Activated T-helper 17 cell treated with anti-CD3 and anti-CD28 coated beads, Interleukin-2, amount 50 U/mL, for 72 hours (primary cell): ENCODE data around the gene MPP3. TPM values are rescaled to one million over a fixed set of nuclear protein-coding genes. Genes with fewer than 3 reads are reported as not detected.
"Not testable (repeated sequence)": the region's sequence is repeated elsewhere in the genome, so short reads cannot be mapped to it uniquely, and the experiment has no call there.

ENCODE experiments used
- ATAC-seq: fragments of 150-1000 bp; cut with Tn5 transposase; replicated peaks from 2 replicates; pipeline ENCODE4 v1.10.0; 2021; ENCODE audit warnings: mild to moderate bottlenecking, moderate library complexity
- H3K27ac Mint-ChIP-seq: one replicate; pipeline ENCODE4 v1.8.0; 2022; ENCODE audit warnings: mixed read lengths
- H3K27me3 Mint-ChIP-seq: one replicate; pipeline ENCODE4 v1.8.0; 2022; ENCODE audit warnings: mixed read lengths
- H3K36me3 Mint-ChIP-seq: one replicate; pipeline ENCODE4 v1.8.0; 2022; ENCODE audit warnings: low read depth, mild to moderate bottlenecking, mixed read lengths
- H3K4me1 Mint-ChIP-seq: one replicate; pipeline ENCODE4 v1.8.0; 2022; ENCODE audit warnings: mixed read lengths
- H3K4me3 Mint-ChIP-seq: one replicate; pipeline ENCODE4 v1.8.0; 2022; ENCODE audit warnings: mild to moderate bottlenecking, mixed read lengths
- H3K9me3 Mint-ChIP-seq: one replicate; pipeline ENCODE4 v1.8.0; 2022; ENCODE audit warnings: mixed read lengths
- total RNA-seq, 2 donors: library from RNA; stranded (reverse); gene quantifications; one replicate each; pipeline ENCODE4 v1.2.3, GENCODE V29; 2022

Gene MPP3
- total RNA-seq, 2 donors from 2014 or later = 0.43 to 0.58 TPM

DNA sequence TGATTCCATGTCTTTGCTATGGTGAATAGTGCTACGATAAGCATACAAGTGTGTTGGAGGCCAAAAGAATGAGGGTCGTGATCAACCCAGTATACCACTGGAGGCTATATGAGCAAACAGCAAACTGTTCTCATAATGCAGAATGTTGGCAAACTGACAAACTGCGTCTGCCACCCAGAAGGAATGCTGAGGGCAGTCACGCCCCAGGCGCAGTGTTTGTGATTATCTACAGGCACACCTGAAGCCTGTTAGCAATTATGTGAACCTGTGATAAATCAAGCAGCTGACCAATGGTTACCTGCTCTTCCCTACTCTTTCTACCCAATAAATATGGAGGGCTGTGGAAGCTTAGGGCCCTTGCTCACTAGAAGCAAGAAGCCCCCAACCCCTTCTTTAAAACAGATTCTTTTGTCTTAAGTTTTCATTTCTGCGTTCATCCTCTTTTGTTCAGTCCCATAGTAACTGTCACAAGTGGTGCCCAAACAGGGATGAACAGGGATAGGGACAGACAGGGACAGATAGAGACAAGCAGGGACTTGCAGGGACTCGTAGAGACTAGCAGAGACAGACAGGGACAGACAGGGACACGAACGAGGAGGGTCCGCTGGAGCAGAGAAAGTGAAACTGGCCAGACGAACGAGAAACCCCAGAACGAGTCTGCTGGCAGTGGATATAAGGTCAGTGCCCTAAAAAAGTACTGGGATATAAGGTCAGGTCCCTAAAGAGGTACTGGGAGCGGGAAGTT is 39.2 kb upstream of the MPP3 start:
- Mint-ChIP-seq H3K9me3 (no peaks in the 10 kb centered on the region), H3K4me3 (no peak overlapping the region), H3K27ac (no peak overlapping the region), H3K27me3 (peaks cover 22% of the 10 kb centered on the region), H3K36me3 (no peaks in the 10 kb centered on the region), H3K4me1 (no peaks in the 10 kb centered on the region)
- ATAC-seq = no peak

DNA sequence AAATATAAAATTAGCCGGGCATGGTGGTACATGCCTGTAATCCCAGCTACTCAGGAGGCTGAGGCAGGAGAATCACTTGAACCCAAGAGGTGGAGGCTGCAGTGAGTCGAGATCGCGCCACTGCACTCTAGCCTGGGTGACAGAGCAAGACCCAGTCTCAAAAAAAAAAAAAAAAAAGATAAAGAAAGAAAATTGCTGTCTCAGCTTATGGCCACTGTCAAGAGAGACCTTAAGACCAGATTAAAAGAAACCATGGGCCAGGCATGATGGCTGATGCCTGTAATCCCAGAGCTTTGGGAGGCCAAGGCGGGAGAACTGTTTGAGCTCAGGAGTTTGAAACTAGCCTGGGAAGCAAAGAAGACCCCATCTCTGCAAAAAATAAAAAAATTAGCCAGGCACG is 36.1 kb upstream of the MPP3 start:
- not testable (repeated sequence) for H3K27ac Mint-ChIP-seq, H3K9me3 Mint-ChIP-seq, ATAC-seq, H3K36me3 Mint-ChIP-seq, H3K4me1 Mint-ChIP-seq, H3K4me3 Mint-ChIP-seq
- H3K27me3 Mint-ChIP-seq = peaks cover 26% of the 10 kb centered on the region

DNA sequence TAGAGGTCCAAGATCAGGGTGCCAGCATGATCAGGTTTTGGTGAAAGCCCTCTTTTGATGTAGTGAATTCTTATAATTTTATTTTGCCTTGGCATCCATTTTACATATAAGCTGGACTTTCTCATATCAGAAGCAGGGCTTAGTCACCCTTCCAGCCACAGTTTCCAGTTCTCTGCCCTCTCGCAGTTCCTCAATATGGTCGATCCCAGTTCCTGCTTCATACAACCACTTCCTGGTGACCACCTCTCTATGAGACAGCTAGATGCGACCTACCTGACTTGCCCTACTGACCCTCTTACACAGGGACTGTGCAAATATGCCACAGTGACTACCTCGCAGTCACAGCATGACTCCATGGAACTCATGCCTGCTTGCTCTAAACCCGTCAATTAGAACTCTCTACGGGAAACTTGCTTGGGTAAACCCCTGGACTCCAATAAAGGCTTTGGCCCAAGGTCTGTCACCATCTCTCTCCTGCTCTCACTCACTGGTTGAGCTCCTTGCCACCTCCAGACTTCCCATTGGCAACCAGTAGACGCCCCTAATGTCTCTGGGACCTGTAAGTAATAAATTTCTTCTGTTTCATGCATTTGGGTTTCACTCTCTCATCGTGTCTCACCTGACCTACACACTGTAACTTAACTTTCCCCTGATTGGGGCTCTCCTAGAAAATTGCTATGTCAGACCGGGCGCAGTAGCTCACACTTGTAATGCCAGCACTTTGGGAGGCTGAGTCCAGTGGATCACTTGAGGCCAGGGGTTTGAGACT is 35.5 kb upstream of the MPP3 start:
- ATAC-seq = no peak
- Mint-ChIP-seq H3K4me1 (no peaks in the 10 kb centered on the region), H3K4me3 (no peak overlapping the region), H3K36me3 (no peaks in the 10 kb centered on the region), H3K9me3 (no peaks in the 10 kb centered on the region), H3K27me3 (peaks cover 23% of the 10 kb centered on the region), H3K27ac (no peak overlapping the region)

DNA sequence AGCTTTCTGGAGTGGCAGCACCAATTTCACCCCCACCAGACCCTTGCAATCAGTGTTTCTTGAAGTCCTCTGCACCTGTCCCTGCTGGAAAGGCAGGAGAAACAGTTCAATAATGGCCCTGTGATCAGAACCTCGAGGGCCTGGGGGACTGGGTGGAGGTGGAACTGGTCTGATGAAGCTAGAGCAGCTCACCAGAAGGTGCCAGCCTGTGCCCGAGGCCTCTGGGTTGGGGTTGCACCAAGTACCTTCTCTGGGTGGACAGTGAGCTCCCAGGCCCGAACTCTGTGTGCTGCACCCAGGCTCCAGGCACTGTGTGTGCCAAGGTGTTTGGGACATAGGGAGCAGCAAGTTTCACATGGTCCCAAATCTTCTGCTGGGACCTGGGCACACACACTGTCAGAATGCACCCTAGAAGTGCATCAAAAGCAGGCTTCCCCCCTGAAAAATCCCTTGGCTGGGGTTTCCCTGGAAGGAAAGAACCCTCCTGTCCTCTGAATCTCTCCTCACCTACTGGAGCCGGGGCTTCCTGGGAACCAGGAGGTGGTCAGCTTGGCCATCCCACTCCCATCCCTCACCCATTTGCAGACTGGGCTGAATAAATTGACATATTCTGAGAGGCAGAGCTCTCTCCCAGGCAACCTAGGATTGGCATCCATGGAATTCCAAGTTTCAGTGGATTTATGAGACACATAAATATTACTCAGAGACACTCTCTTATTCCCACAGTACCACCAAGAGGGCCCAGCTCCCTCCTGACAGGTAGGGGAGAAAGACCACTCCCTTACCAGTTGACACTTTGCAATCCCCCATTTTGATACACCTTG is 31.4 kb upstream of the MPP3 start:
- Mint-ChIP-seq H3K4me3 (no peak overlapping the region), H3K27me3 (peaks cover 23% of the 10 kb centered on the region), H3K4me1 (no peaks in the 10 kb centered on the region), H3K27ac (no peak overlapping the region), H3K36me3 (no peaks in the 10 kb centered on the region), H3K9me3 (no peaks in the 10 kb centered on the region)
- no peak for ATAC-seq

DNA sequence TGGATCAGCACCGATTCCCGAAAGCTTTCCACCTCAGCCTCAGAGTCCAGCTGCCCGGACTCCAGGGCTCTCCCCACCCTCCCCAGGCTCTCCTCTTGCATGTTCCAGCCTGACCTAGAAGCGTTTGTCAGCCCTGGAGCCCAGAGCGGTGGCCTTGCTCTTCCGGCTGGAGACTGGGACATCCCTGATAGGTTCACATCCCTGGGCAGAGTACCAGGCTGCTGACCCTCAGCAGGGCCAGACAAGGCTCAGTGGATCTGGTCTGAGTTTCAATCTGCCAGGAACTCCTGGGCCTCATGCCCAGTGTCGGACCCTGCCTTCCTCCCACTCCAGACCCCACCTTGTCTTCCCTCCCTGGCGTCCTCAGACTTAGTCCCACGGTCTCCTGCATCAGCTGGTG is 29.0 kb upstream of the MPP3 start:
- ATAC-seq = no peak
- no peaks in the 10 kb centered on the region for H3K9me3 Mint-ChIP-seq
- H3K27me3 Mint-ChIP-seq = peaks cover 11% of the 10 kb centered on the region
- no peaks in the 10 kb centered on the region for H3K4me1 Mint-ChIP-seq
- H3K4me3 Mint-ChIP-seq = no peak overlapping the region
- no peak overlapping the region for H3K27ac Mint-ChIP-seq
- H3K36me3 Mint-ChIP-seq = no peaks in the 10 kb centered on the region

DNA sequence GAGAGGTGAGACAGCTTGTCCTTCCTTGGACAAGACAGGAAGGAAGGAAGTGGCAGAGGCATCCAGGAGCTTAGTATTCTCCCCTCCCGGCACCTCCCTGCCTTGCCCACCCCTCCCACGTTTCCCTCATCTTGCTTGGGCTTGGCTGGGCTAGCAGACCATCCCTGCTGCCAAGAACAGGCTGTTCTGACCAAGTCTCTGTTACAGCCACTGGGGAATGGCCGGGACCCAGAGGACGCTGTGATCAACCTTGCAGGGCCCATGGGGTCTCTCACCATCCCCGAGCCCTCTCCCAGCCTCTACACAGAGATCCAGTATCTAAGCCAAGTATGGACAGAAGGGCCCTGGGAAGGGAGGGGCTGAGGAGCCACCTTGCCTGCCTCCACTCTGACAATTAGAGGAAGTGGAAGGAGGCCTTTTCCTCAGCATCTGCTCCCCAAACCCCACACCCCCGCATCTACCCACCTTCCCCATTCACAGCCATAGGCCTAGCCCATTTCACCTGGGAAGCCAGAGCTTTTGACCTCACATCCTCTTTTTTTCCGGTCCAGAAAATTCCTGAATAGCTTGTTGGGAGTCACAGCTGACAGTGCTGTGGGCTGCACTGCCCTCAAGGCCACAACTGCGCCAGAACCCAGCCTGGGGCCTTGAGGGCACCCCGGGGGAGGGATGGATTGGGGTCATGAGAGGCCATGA is 28.1 kb upstream of the MPP3 start:
- no peaks in the 10 kb centered on the region for H3K9me3 Mint-ChIP-seq
- H3K36me3 Mint-ChIP-seq = no peaks in the 10 kb centered on the region
- H3K27ac Mint-ChIP-seq = no peak overlapping the region
- peaks cover 8% of the 10 kb centered on the region for H3K27me3 Mint-ChIP-seq
- no peaks in the 10 kb centered on the region for H3K4me1 Mint-ChIP-seq
- no peak overlapping the region for H3K4me3 Mint-ChIP-seq
- ATAC-seq = no peak

DNA sequence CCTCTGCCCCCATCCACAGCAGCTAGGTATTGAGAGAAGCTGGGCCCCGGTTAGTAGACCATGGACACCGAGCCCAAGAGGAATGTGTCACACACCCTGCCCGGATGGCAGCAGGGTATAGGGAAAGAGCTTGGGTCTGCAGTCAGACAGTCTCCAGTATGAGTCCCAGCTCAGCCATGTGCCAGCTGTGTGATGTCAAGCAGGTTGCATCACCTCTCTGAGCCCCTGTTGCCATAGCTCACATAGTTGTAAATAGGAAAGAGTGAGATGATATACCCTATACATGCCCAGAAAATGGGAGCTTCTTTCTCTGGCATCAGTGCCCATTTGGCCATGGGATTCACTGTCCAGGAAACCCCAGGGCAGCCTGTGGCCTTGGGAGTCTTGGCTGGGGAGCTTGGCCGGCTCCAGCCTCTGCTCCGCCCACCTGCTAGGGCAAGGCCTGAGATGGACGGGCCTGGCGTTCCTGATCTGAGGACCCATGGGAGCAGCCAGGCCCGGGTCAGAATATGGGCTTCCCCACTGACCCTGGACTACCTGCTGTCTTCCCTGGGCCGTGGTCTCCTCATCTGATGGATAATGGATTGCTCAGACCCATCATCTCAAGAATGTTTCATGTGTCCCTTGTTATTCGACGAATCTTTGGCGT is 27.3 kb upstream of the MPP3 start:
- no peaks in the 10 kb centered on the region for H3K36me3 Mint-ChIP-seq
- no peak overlapping the region for H3K27ac Mint-ChIP-seq
- no peaks in the 10 kb centered on the region for H3K9me3 Mint-ChIP-seq
- peaks cover 8% of the 10 kb centered on the region for H3K27me3 Mint-ChIP-seq
- H3K4me3 Mint-ChIP-seq = no peak overlapping the region
- H3K4me1 Mint-ChIP-seq = no peaks in the 10 kb centered on the region
- no peak for ATAC-seq

DNA sequence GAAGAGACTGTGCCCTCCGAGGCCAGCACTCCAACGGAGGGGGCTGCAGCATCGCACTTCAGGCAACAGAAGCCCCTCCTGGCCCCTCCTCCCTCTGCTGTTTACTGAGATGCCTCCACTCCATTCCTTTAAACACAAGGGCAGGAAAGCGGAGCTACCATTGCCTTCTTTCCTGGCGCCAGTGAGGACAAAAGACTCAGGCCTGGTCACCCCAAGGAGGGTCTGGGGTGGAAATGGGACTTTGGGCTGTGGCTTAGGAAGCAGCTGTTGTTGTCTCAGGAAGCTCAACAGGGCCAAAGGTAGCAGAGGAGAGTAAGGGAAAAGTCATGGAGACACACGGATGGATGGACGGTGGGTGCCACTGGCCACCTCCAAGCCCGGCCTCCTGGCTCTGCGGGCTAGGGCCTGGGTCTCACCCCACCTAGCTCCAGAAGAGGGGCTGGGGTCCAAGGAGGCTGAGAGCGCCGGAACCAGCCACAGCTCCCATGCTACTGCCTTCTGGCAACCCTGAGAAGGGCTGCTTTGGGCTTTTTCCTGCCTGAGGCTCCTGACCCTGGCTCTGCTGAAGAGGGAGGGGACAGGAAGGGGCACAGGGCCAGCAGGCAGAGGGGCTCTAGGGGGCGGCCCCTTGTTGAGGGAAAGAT is 25.1 kb upstream of the MPP3 start:
- peaks cover 12% of the 10 kb centered on the region for H3K27me3 Mint-ChIP-seq
- H3K36me3 Mint-ChIP-seq = no peaks in the 10 kb centered on the region
- no peak for ATAC-seq
- H3K4me3 Mint-ChIP-seq = no peak overlapping the region
- H3K27ac Mint-ChIP-seq = no peak overlapping the region
- H3K9me3 Mint-ChIP-seq = no peaks in the 10 kb centered on the region
- H3K4me1 Mint-ChIP-seq = no peaks in the 10 kb centered on the region

DNA sequence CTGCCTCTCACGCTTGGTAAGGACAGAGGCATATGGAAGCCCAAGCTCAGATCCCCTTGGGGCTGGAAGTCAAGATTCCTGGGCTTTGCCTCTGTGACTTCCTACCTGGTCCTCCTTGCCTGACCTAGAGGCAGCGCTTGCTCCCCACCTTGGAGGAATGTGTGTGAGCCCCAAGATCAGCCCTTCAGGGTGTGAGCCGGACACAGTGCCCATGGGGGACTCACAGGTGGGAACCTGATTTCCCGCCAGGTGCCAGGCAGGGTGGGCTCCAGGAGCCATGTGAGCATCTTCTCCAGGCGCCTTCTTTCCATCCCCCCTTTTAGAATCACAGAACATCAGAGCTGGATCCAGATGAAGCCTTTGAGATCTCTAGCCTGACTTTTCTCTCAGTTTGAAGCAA is 24.2 kb upstream of the MPP3 start:
- Mint-ChIP-seq H3K9me3 (no peaks in the 10 kb centered on the region), H3K36me3 (no peaks in the 10 kb centered on the region), H3K4me3 (no peak overlapping the region), H3K27me3 (peaks cover 16% of the 10 kb centered on the region), H3K4me1 (no peaks in the 10 kb centered on the region), H3K27ac (no peak overlapping the region)
- ATAC-seq = no peak

DNA sequence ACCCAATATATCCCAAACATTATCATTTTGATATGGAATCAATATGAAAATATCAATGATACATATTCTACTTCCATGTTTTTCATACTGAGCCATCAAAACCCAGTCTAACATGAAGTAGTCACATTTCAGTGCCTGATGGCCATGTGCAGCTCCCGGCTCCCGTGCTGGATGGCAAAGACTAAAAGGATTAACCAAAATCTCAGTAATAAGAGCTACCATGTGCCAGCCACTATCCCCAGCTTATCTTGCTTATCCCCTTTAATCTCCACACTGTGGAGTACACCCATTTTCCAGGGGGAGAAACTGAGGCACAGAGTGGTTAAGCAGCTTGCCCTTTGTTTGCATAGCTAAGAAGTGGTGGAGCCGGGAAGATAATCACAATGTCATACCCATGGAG is 23.2 kb upstream of the MPP3 start:
- peaks cover 20% of the 10 kb centered on the region for H3K27me3 Mint-ChIP-seq
- no peak for ATAC-seq
- H3K4me1 Mint-ChIP-seq = no peaks in the 10 kb centered on the region
- H3K9me3 Mint-ChIP-seq = no peaks in the 10 kb centered on the region
- no peak overlapping the region for H3K4me3 Mint-ChIP-seq
- H3K27ac Mint-ChIP-seq = no peak overlapping the region
- H3K36me3 Mint-ChIP-seq = no peaks in the 10 kb centered on the region

DNA sequence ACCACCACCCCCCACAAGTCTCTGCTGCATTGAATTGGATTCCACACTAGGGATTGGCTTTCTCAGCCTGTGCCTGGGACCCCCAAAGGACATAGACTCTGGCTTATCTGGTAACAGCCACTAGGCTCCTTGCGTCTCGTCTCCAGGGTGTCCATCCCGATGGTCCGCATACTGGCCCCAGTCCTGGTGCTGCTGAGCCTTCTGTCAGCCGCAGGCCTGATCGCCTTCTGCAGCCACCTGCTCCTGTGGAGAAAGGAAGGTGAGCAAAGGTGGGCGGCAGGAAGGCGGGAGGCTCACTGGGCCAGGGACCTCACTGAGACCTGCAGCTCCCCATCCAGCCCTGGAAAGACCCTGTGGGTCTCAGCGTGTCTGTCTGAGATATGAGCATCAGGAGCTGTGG is 22.1 kb upstream of the MPP3 start:
- no peaks in the 10 kb centered on the region for H3K36me3 Mint-ChIP-seq
- peaks cover 17% of the 10 kb centered on the region for H3K27me3 Mint-ChIP-seq
- no peak overlapping the region for H3K4me3 Mint-ChIP-seq
- H3K4me1 Mint-ChIP-seq = no peaks in the 10 kb centered on the region
- ATAC-seq = no peak
- no peaks in the 10 kb centered on the region for H3K9me3 Mint-ChIP-seq
- no peak overlapping the region for H3K27ac Mint-ChIP-seq

DNA sequence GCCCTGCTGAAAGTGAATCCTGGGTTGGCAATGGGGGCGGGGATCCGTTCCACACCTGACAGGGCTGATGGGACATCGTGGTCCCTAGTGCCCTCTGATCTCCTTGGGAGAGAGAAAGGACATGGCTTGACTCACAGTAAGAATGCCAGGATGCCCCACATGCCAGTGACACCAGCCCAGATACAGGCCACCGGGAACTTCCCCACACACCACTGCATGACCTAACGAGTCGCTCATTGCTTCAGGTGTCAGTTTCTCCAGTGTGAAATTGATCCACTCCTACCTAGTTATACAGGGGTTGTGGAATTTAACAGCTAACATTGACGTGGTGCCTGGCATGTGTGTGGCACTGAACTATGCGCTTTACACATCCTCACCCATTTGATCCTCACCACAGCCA is 21.6 kb upstream of the MPP3 start:
- H3K36me3 Mint-ChIP-seq = no peaks in the 10 kb centered on the region
- no peaks in the 10 kb centered on the region for H3K4me1 Mint-ChIP-seq
- no peak for ATAC-seq
- H3K27ac Mint-ChIP-seq = no peak overlapping the region
- H3K9me3 Mint-ChIP-seq = no peaks in the 10 kb centered on the region
- no peak overlapping the region for H3K4me3 Mint-ChIP-seq
- peaks cover 22% of the 10 kb centered on the region for H3K27me3 Mint-ChIP-seq

DNA sequence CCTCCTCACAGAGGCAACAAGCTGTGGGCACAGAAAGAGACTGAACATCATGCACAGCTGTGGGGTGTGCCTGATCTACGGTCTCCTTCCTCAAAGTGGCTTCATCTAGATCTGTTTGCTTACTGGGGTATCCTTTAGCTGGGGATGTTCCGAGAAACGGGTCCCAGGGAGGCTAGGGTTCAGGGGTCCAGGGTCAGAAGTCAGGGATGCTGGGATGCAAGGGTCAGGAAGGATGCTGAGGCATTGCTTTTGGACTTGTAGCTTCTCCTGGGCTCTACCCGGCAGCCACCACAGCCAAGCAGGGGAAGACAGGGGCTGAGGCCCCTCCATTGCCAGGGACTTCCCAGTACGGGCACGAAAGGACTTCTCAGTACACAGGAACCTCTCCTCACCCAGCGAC is 20.6 kb upstream of the MPP3 start:
- H3K36me3 Mint-ChIP-seq = no peaks in the 10 kb centered on the region
- peaks cover 22% of the 10 kb centered on the region for H3K27me3 Mint-ChIP-seq
- no peak overlapping the region for H3K27ac Mint-ChIP-seq
- H3K4me1 Mint-ChIP-seq = no peaks in the 10 kb centered on the region
- no peak for ATAC-seq
- H3K4me3 Mint-ChIP-seq = no peak overlapping the region
- no peaks in the 10 kb centered on the region for H3K9me3 Mint-ChIP-seq
